HepG2 (cell line): Measurements from ENCODE around the gene ERMARD. TPM values are rescaled to one million over a fixed set of nuclear protein-coding genes. Genes with fewer than 3 reads are reported as not detected.

Experiments
- AFF4 ChIP-seq: sonication (generic); formaldehyde crosslinking; IDR thresholded peaks from 2 replicates; pipeline ENCODE4 v1.4.0; 2020; ENCODE audit warnings: missing genetic modification reagents
- AKAP8 ChIP-seq: sonication (generic); formaldehyde crosslinking; IDR thresholded peaks from 2 replicates; pipeline ENCODE4 v1.5.1; 2020; ENCODE audit warnings: mild to moderate bottlenecking, missing genetic modification reagents
- CSRNP1 ChIP-seq: sonication (generic); formaldehyde crosslinking; IDR thresholded peaks from 2 replicates; pipeline ENCODE4 v1.8.1; 2023; ENCODE audit warnings: mild to moderate bottlenecking, missing genetic modification reagents
- GMEB2 ChIP-seq: IDR thresholded peaks from 2 replicates; pipeline ENCODE4 v1.6.1; 2016; ENCODE audit warnings: missing biosample characterization, missing genetic modification reagents, low read depth
- GPBP1L1 ChIP-seq: sonication (generic); formaldehyde crosslinking; IDR thresholded peaks from 2 replicates; pipeline ENCODE4 v1.5.0; 2020; ENCODE audit warnings: mild to moderate bottlenecking, missing genetic modification reagents
- KLF6 ChIP-seq: IDR thresholded peaks from 2 replicates; pipeline ENCODE4 v1.8.0; 2016; ENCODE audit warnings: missing biosample characterization, missing genetic modification reagents
- MEIS1 ChIP-seq: sonication (generic); formaldehyde crosslinking; IDR thresholded peaks from 2 replicates; pipeline ENCODE4 v1.9.0; 2021; ENCODE audit warnings: mild to moderate bottlenecking, missing genetic modification reagents, moderate library complexity, borderline replicate concordance
- MIER3 ChIP-seq: IDR thresholded peaks from 2 replicates; pipeline ENCODE4 v1.6.1; 2016; ENCODE audit warnings: missing compliant biosample characterization, borderline replicate concordance
- MYC ChIP-seq: sonication (generic); formaldehyde crosslinking; IDR thresholded peaks from 2 replicates; pipeline ENCODE4 v1.9.0; 2021; ENCODE audit warnings: missing genetic modification reagents, borderline replicate concordance
- PAF1 ChIP-seq: IDR thresholded peaks from 2 replicates; pipeline ENCODE4 v1.6.1; 2016; ENCODE audit warnings: missing genetic modification reagents, missing compliant biosample characterization
- RORA ChIP-seq: sonication (generic); formaldehyde crosslinking; IDR thresholded peaks from 2 replicates; pipeline ENCODE4 v1.5.0; 2020; ENCODE audit warnings: mild to moderate bottlenecking, missing genetic modification reagents, moderate library complexity
- SNAPC2 ChIP-seq: sonication (generic); formaldehyde crosslinking; IDR thresholded peaks from 2 replicates; pipeline ENCODE4 v1.8.1; 2022; ENCODE audit warnings: mild to moderate bottlenecking, missing genetic modification reagents
- SNRNP70 ChIP-seq: fragments of 200-400 bp; formaldehyde crosslinking; IDR thresholded peaks from 2 replicates; pipeline ENCODE4 v1.6.1; 2017; ENCODE audit warnings: mild to moderate bottlenecking, low read depth, low read length, moderate library complexity
- ZBTB10 ChIP-seq: sonication (generic); formaldehyde crosslinking; IDR thresholded peaks from 2 replicates; pipeline ENCODE4 v1.4.0; 2020; ENCODE audit warnings: missing genetic modification reagents, borderline replicate concordance
- ZKSCAN8 ChIP-seq: IDR thresholded peaks from 2 replicates; pipeline ENCODE4 v1.6.1; 2016; ENCODE audit warnings: borderline replicate concordance, missing genetic modification reagents, missing compliant biosample characterization
- ZNF17 ChIP-seq: sonication (generic); formaldehyde crosslinking; IDR thresholded peaks from 2 replicates; pipeline ENCODE4 v1.5.0; 2020; ENCODE audit warnings: mild to moderate bottlenecking, missing genetic modification reagents
- ZNF207 ChIP-seq: fragments of 450-650 bp; IDR thresholded peaks from 2 replicates; pipeline ENCODE4 v1.6.1; 2016; ENCODE audit warnings: antibody characterized with exemption, borderline replicate concordance
- ZNF225 ChIP-seq: sonication (generic); formaldehyde crosslinking; IDR thresholded peaks from 2 replicates; pipeline ENCODE4 v1.4.0; 2020; ENCODE audit warnings: mild to moderate bottlenecking, missing genetic modification reagents
- ZNF883 ChIP-seq: sonication (generic); formaldehyde crosslinking; IDR thresholded peaks from 2 replicates; pipeline ENCODE4 v1.5.1; 2020; ENCODE audit warnings: mild to moderate bottlenecking, missing genetic modification reagents; ENCODE audit errors: not compliant biosample characterization
- polyA plus RNA-seq, 8 experiments: library from polyadenylated mRNA; depleted of rRNA in 3 of 8; stranded (reverse) in 7 of 8; unstranded in 1 of 8; fragments of >200 nt; fragmentation: Illumina TruSeq in 4 of 8; extraction: Trizol in 4 of 8; gene quantifications; 2 replicates each; pipeline versions ENCODE4 v1.2.1 to v1.2.3, GENCODE V29; 2011 to 2016; ENCODE audit warnings: low read depth in 4 of 8, missing spikeins in 1 of 8, mixed read lengths in 1 of 8; ENCODE audit not compliant: insufficient read depth in 1 of 8
- total RNA-seq, 5 experiments: library from RNA; depleted of rRNA; stranded (reverse); fragments of >200 nt; fragmentation: Illumina TruSeq; extraction: Trizol; gene quantifications; 2 replicates each; pipeline ENCODE4 v1.2.3, GENCODE V29; 2016; ENCODE audit warnings: low read depth in 1 of 5

The ERMARD gene
- total and polyA plus RNA-seq, 2 of the 13 experiments (the other 11 are each of a cell fraction or from before 2014, with no cell fraction given) = 8.8 to 10.7 TPM

GRCh38 chr6:169724494-169725124, 26.8 kb upstream of the ERMARD start, which contains the start of gene PHF10 (continued):
- TF ChIP-seq SNAPC2 (no peak), ZNF17 (CRISPR knock-in tag) (no peak), AKAP8 (CRISPR knock-in tag) (0 out of 2 replicates have a peak, but pooled peaks have one; percentile 63), KLF6 (CRISPR knock-in tag) (no peak), GMEB2 (CRISPR knock-in tag) (no peak), SNRNP70 (no peak), MIER3 (CRISPR knock-in tag) (no peak), ZBTB10 (CRISPR knock-in tag) (no peak; the same call in 1 of the 2 replicates), ZKSCAN8 (no peak), ZNF883 (CRISPR knock-in tag) (peak; percentile 96), MEIS1 (CRISPR knock-in tag) (no peak), GPBP1L1 (CRISPR knock-in tag) (no peak), CSRNP1 (CRISPR knock-in tag) (peak; percentile 37; the same call in 1 of the 2 replicates), AFF4 (CRISPR knock-in tag) (peak; percentile 93), MYC (CRISPR knock-in tag) (peak; percentile 89), RORA (no peak), ZNF207 (no peak), PAF1 (CRISPR knock-in tag) (no peak), ZNF225 (CRISPR knock-in tag) (peak; percentile 96)
